Measurements from ENCODE around the gene PHLDB1.

- no peak for TF ChIP-seq CTCF (IDR thresholded peaks at IDR 0.05; ENCODE audit: low read depth, low read length, missing input control)
- TF ChIP-seq EGR1 (IDR thresholded peaks at IDR 0.05; ENCODE audit: low read depth in 2 of 2), result no peak
Observed at GRCh38 chr11:118641397-118642019, 34.1 kb downstream of the PHLDB1 start.
